SK-N-SH (cell line): Measurements from ENCODE around the gene CHIC2. TPM values are rescaled to one million over a fixed set of nuclear protein-coding genes. Genes with fewer than 3 reads are reported as not detected.

Experiments used
- CTCF ChIA-PET: fragments of 300-600, 350-600 bp; formaldehyde crosslinking; extraction: SDS; loops from one replicate; lab custom pipeline; 2021; lab: Yijun Ruan, JAX
- POLR2A ChIA-PET: fragments of 350-600 bp; sonication (Branson Sonifier 250); formaldehyde crosslinking; extraction: SDS; loops from one replicate; lab custom pipeline; 2020; ENCODE audit warnings: antibody characterized with exemption, inconsistent platforms; lab: Yijun Ruan, JAX
- DNase-seq: peaks from one replicate; pipeline ENCODE4 v3.0.0; 2012
- H2AFZ ChIP-seq: fragments of 200-600 bp; sonication (generic); 2 replicates; pipeline ENCODE4 v1.8.1; 2016; ENCODE audit warnings: antibody characterized with exemption, mild to moderate bottlenecking, low read depth
- H3F3A ChIP-seq: fragments of 200-600 bp; sonication (generic); replicated peaks from 2 replicates; pipeline ENCODE3; 2016; ENCODE audit warnings: antibody characterized with exemption, mild to moderate bottlenecking; ENCODE audit not compliant: insufficient read depth
- H3K27ac ChIP-seq, 2 experiments: fragments of 200-500 bp in 1 of 2; fragments of 200-600 bp in 1 of 2; sonication (Bioruptor generic) in 1 of 2; sonication (generic), shearing (Covaris generic) in 1 of 2; 2 replicates each; pipeline versions ENCODE4 v1.5.1 to v1.6.1; 2014 to 2016; ENCODE audit warnings: low read depth in 2 of 2, inconsistent platforms in 1 of 2, low read length in 1 of 2, mild to moderate bottlenecking in 1 of 2, mixed read lengths in 1 of 2
- H3K27me3 ChIP-seq: fragments of 200-600 bp; sonication (generic), shearing (Covaris generic); 2 replicates; pipeline ENCODE4 v1.6.1; 2016; ENCODE audit warnings: mixed run types; ENCODE audit not compliant: insufficient read depth
- H3K36me3 ChIP-seq, 2 experiments: fragments of 200-500 bp in 1 of 2; fragments of 200-600 bp in 1 of 2; sonication (Bioruptor generic) in 1 of 2; sonication (generic) in 1 of 2; replicated peaks in 1 of 2; 2 replicates each; pipeline versions ENCODE3 to v1.5.1; 2014 to 2016; ENCODE audit warnings: low read length in 1 of 2, mild to moderate bottlenecking in 1 of 2; ENCODE audit not compliant: insufficient read depth in 2 of 2, control insufficient read depth in 1 of 2
- H3K4me1 ChIP-seq, 2 experiments: fragments of 200-500 bp in 1 of 2; fragments of 200-600 bp in 1 of 2; sonication (Bioruptor generic) in 1 of 2; sonication (generic), shearing (Covaris generic) in 1 of 2; 2 replicates each; pipeline versions ENCODE4 v1.5.1 to v1.6.1; 2014 to 2016; ENCODE audit warnings: low read depth in 1 of 2, low read length in 1 of 2, mixed run types in 1 of 2; ENCODE audit not compliant: insufficient read depth in 2 of 2, control insufficient read depth in 1 of 2
- H3K4me2 ChIP-seq: fragments of 200-600 bp; sonication (generic), shearing (Covaris generic); 2 replicates; pipeline ENCODE4 v1.6.1; 2017; ENCODE audit warnings: mixed run types
- H3K4me3 ChIP-seq, 2 experiments: fragments of 200-500 bp in 1 of 2; fragments of 200-600 bp in 1 of 2; sonication (Bioruptor generic) in 1 of 2; sonication (generic), shearing (Covaris generic) in 1 of 2; 2 replicates each; pipeline versions ENCODE4 v1.5.1 to v1.8.1; 2014 to 2016; ENCODE audit warnings: low read depth in 2 of 2, inconsistent platforms in 1 of 2, low read length in 1 of 2, mild to moderate bottlenecking in 1 of 2, mixed read lengths in 1 of 2, moderate library complexity in 1 of 2
- H3K79me2 ChIP-seq: fragments of 200-600 bp; sonication (generic); 2 replicates; pipeline ENCODE4 v1.8.1; 2017; ENCODE audit warnings: mild to moderate bottlenecking; ENCODE audit not compliant: insufficient read depth
- H3K9ac ChIP-seq: fragments of 200-600 bp; sonication (generic); 2 replicates; pipeline ENCODE4 v1.6.1; 2017; ENCODE audit warnings: mixed run types
- H3K9me2 ChIP-seq: fragments of 200-600 bp; sonication (generic); 2 replicates; pipeline ENCODE4 v1.6.1; 2017; ENCODE audit warnings: mixed run types
- H3K9me3 ChIP-seq: fragments of 200-600 bp; sonication (generic); 2 replicates; pipeline ENCODE4 v1.6.1; 2017; ENCODE audit warnings: mixed run types, mild to moderate bottlenecking, moderate library complexity
- H4K20me1 ChIP-seq: fragments of 200-600 bp; sonication (generic); 2 replicates; pipeline ENCODE4 v1.6.1; 2017; ENCODE audit warnings: mild to moderate bottlenecking, mixed run types; ENCODE audit not compliant: insufficient read depth
- FOSL2 ChIP-seq: IDR thresholded peaks from 2 replicates; pipeline ENCODE4 v1.4.0; 2012; ENCODE audit warnings: low read depth, mild to moderate bottlenecking, moderate library complexity, borderline replicate concordance
- GABPA ChIP-seq: IDR thresholded peaks from 2 replicates; pipeline ENCODE4 v1.4.0; 2012; ENCODE audit warnings: low read depth, mild to moderate bottlenecking
- GATA2 ChIP-seq: sonication (generic); formaldehyde crosslinking; IDR thresholded peaks from 2 replicates; pipeline ENCODE4 v1.5.0; 2020; ENCODE audit warnings: mild to moderate bottlenecking, missing genetic modification reagents
- JUND ChIP-seq: IDR thresholded peaks from 2 replicates; pipeline ENCODE4 v1.4.0; 2012
- MAX ChIP-seq: IDR thresholded peaks from 2 replicates; pipeline ENCODE4 v1.4.0; 2012; ENCODE audit warnings: low read depth
- NFIC ChIP-seq: IDR thresholded peaks from 2 replicates; pipeline ENCODE4 v1.4.0; 2012; ENCODE audit warnings: borderline replicate concordance
- PBX3 ChIP-seq: IDR thresholded peaks from 2 replicates; pipeline ENCODE4; 2012
- RCOR1 ChIP-seq: fragments of 150-350 bp; IDR thresholded peaks from 2 replicates; pipeline ENCODE4 v1.6.1; 2017; ENCODE audit warnings: antibody characterized with exemption, low read length
- RFX5 ChIP-seq: IDR thresholded peaks from 2 replicates; pipeline ENCODE4 v1.6.1; 2012; ENCODE audit warnings: mild to moderate bottlenecking, improper control_type of control experiment, low read length
- RXRA ChIP-seq: IDR thresholded peaks from 2 replicates; pipeline ENCODE4 v1.4.0; 2012; ENCODE audit warnings: low read depth, mild to moderate bottlenecking, borderline replicate concordance
- SIN3A ChIP-seq: IDR thresholded peaks from 2 replicates; pipeline ENCODE4 v1.6.1; 2012; ENCODE audit warnings: low read depth, mild to moderate bottlenecking, low read length, moderate library complexity, borderline replicate concordance
- SMC3 ChIP-seq: IDR thresholded peaks from 2 replicates; pipeline ENCODE4 v1.6.1; 2012; ENCODE audit warnings: low read depth, low read length, improper control_type of control experiment
- TAF1 ChIP-seq: IDR thresholded peaks from 2 replicates; pipeline ENCODE4 v1.6.1; 2012; ENCODE audit warnings: low read depth, mild to moderate bottlenecking, low read length, moderate library complexity, borderline replicate concordance
- TEAD4 ChIP-seq: IDR thresholded peaks from 2 replicates; pipeline ENCODE4 v1.4.0; 2012; ENCODE audit warnings: mild to moderate bottlenecking, borderline replicate concordance; ENCODE audit not compliant: insufficient read depth
- YY1 ChIP-seq: IDR thresholded peaks from 2 replicates; pipeline ENCODE4 v1.4.0; 2012; ENCODE audit warnings: low read depth, mild to moderate bottlenecking
- WGBS: methylation state at CpG from one replicate; pipeline ENCODE4 v1.1.6; 2017; ENCODE audit warnings: low lambda C conversion rate; 5-methylcytosine and 5-hydroxymethylcytosine counted together
- polyA plus RNA-seq, 3 experiments: library from polyadenylated mRNA; depleted of rRNA; stranded (reverse); fragments of >200 nt; gene quantifications; 2 replicates each; pipeline ENCODE4 v1.2.3, GENCODE V29; 2012
- TF ChIP-seq, protein P1 (sequence below): IDR thresholded peaks from 2 replicates; pipeline ENCODE4 v1.4.0; 2012; ENCODE audit warnings: low read depth, borderline replicate concordance
- TF ChIP-seq, protein P2 (sequence below): IDR thresholded peaks from 2 replicates; pipeline ENCODE4 v1.4.0; 2012; ENCODE audit warnings: low read depth, borderline replicate concordance

The CHIC2 gene
- polyA plus RNA-seq, 1 of the 3 experiments (the other 2 are of a cell fraction) = 26.8 TPM

DNA sequence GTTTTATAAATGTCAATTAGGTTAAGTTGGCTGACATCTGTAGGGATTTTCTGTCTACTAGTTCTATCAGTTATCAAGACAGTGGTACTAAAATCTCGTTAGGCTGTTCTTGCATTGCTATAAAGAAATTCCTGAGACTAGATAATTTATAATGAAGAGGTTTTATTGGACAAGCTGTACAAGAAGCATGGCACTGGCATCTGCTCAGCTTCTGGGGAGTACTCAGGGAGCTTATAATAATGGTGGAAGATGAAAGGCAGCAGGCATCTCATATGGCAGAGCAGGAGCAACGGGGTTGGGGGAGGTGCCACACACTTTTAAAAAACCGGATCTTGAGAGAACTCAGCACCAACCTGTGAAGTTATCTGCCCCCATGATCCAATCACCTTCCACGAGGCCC, 28.2 kb downstream of the CHIC2 start:
- H4K20me1 ChIP-seq = peaks cover 22% of the 10 kb centered on the region; the same call in 1 of the 2 replicates
- POLR2A ChIA-PET = no interaction called here

GRCh38 chr4:54032558-54033135, 31.8 kb downstream of the CHIC2 start:
- H3K27ac ChIP-seq = no peak overlapping the region
- peaks cover 12% of the 10 kb centered on the region for H3F3A ChIP-seq
- H3K9me2 ChIP-seq = no peaks in the 10 kb centered on the region
- WGBS = 90% methylated on average over 3 of the region's 3 CpGs
- H3K79me2 ChIP-seq = peaks cover 73% of the 10 kb centered on the region
- H4K20me1 ChIP-seq = peaks cover 25% of the 10 kb centered on the region
- H3K9me3 ChIP-seq = no peaks in the 10 kb centered on the region
- no peak for DNase-seq
- no peak overlapping the region for H3K4me2 ChIP-seq
- CTCF ChIA-PET = no interaction called here
- no peak overlapping the region for H3K9ac ChIP-seq
- TF ChIP-seq, protein P1, sequence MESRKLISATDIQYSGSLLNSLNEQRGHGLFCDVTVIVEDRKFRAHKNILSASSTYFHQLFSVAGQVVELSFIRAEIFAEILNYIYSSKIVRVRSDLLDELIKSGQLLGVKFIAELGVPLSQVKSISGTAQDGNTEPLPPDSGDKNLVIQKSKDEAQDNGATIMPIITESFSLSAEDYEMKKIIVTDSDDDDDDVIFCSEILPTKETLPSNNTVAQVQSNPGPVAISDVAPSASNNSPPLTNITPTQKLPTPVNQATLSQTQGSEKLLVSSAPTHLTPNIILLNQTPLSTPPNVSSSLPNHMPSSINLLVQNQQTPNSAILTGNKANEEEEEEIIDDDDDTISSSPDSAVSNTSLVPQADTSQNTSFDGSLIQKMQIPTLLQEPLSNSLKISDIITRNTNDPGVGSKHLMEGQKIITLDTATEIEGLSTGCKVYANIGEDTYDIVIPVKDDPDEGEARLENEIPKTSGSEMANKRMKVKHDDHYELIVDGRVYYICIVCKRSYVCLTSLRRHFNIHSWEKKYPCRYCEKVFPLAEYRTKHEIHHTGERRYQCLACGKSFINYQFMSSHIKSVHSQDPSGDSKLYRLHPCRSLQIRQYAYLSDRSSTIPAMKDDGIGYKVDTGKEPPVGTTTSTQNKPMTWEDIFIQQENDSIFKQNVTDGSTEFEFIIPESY = no peak
- TF ChIP-seq YY1 (no peak), GATA2 (CRISPR knock-in tag) (no peak), PBX3 (no peak), MAX (no peak), SIN3A (no peak), NFIC (no peak), RCOR1 (no peak)
- no peak overlapping the region for H3K4me3 ChIP-seq
- POLR2A ChIA-PET = no interaction called here
- no peaks in the 10 kb centered on the region for H3K27me3 ChIP-seq
- peaks cover 0 to 11% of the 10 kb centered on the region in 2 experiments; a peak in 2 of 4 replicates for H3K4me1 ChIP-seq
- H2AFZ ChIP-seq = no peak overlapping the region
- peaks cover 12 to 59% of the 10 kb centered on the region in 2 experiments for H3K36me3 ChIP-seq

More for the DNA sequence above, 28.2 kb downstream of the CHIC2 start:
- Histone ChIP-seq H3F3A (peaks cover 15% of the 10 kb centered on the region), H3K4me1 (peaks cover 0 to 6% of the 10 kb centered on the region in 2 experiments; a peak in 1 of 4 replicates), H3K9me3 (no peaks in the 10 kb centered on the region), H3K9me2 (no peaks in the 10 kb centered on the region), H3K36me3 (peaks cover 28 to 75% of the 10 kb centered on the region in 2 experiments), H3K4me3 (no peak overlapping the region), H2AFZ (no peak overlapping the region), H3K27me3 (no peaks in the 10 kb centered on the region), H3K4me2 (no peak overlapping the region), H3K27ac (no peak overlapping the region), H3K9ac (no peak overlapping the region), H3K79me2 (peaks cover 84% of the 10 kb centered on the region)
- 97% methylated on average over 4 of the region's 4 CpGs for WGBS
- CTCF ChIA-PET = no interaction called here
- TF ChIP-seq, protein P2, sequence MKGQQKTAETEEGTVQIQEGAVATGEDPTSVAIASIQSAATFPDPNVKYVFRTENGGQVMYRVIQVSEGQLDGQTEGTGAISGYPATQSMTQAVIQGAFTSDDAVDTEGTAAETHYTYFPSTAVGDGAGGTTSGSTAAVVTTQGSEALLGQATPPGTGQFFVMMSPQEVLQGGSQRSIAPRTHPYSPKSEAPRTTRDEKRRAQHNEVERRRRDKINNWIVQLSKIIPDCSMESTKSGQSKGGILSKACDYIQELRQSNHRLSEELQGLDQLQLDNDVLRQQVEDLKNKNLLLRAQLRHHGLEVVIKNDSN = no peak
- no peak for TF ChIP-seq JUND
- TF ChIP-seq GABPA = no peak
- TF ChIP-seq SMC3 = no peak
- TF ChIP-seq TAF1 = no peak
- TF ChIP-seq GATA2 (CRISPR knock-in tag) = no peak
- TF ChIP-seq NFIC = no peak
- TF ChIP-seq FOSL2 = no peak
- no peak for TF ChIP-seq YY1
- no peak for TF ChIP-seq TEAD4
- no peak for TF ChIP-seq SIN3A
- no peak for TF ChIP-seq RFX5
- no peak for TF ChIP-seq RXRA
- TF ChIP-seq, protein P1 = no peak
- no peak for TF ChIP-seq PBX3
- DNase-seq = no peak
